ENCODE measurements around the gene GTF2A1L. TPM values are rescaled to one million over a fixed set of nuclear protein-coding genes. Genes with fewer than 3 reads are reported as not detected.

The GTF2A1L gene
- total RNA-seq, 1 experiment from 2014 or later = 0.22 TPM

- H3K4me3 ChIP-seq (replicated peaks in 1 of 2; ENCODE audit: low read depth in 1 of 2, low read length in 2 of 2) = no peak overlapping the region
- H3K36me3 ChIP-seq (ENCODE audit: control insufficient read depth in 1 of 2, insufficient read depth in 2 of 2, low read length in 2 of 2) = no peaks in the 10 kb centered on the region
- H3K27ac ChIP-seq (ENCODE audit: low read depth, low read length) = no peak overlapping the region
- H3K9ac ChIP-seq (ENCODE audit: low read length) = no peak overlapping the region
- H3K4me2 ChIP-seq (ENCODE audit: low read length) = no peak overlapping the region
- no TSS peak for BruUV-seq (replicated peaks)
- H4K20me1 ChIP-seq (ENCODE audit: insufficient read depth) = no peaks in the 10 kb centered on the region
- no peak overlapping the region for H2AFZ ChIP-seq (ENCODE audit: low read depth, low read length, poor library complexity, severe bottlenecking)
- POLR2A ChIA-PET = no interaction called here
- ATAC-seq = no peak
- no peaks in the 10 kb centered on the region for H3K9me3 ChIP-seq (ENCODE audit: control insufficient read depth in 1 of 2, insufficient read depth in 1 of 2, low read depth in 1 of 2, low read length in 2 of 2)
- CTCF ChIA-PET = interaction anchor here (0.6 kb wide), 1 partner anchor 21 kb away, joined by 5 read pairs; no protein-coding TSS in a partner anchor
- H3K79me2 ChIP-seq (ENCODE audit: insufficient read depth, low read length) = no peaks in the 10 kb centered on the region
- DNase-seq (ENCODE audit: low read depth, low spot score) = no peak
- RAD21 ChIA-PET (ENCODE audit: low non-redundant PET in 1 of 2, low total read pairs in 2 of 2, uncharacterized antibody in 2 of 2, unreplicated experiment in 2 of 2) = no interaction called here
- intact Hi-C loops (cut with micrococcal nuclease) = no loop called here
- H3K9me2 ChIP-seq (ENCODE audit: insufficient read depth) = no peaks in the 10 kb centered on the region
- H3K27me3 ChIP-seq (ENCODE audit: insufficient read depth, low read length) = no peaks in the 10 kb centered on the region
- no peaks in the 10 kb centered on the region for H3K4me1 ChIP-seq (ENCODE audit: control insufficient read depth in 1 of 2, insufficient read depth in 2 of 2, low read length in 2 of 2)
- no peak for TF ChIP-seq SP1 (IDR thresholded peaks at IDR 0.05; ENCODE audit: low read depth)
- no peak for TF ChIP-seq FOSL1 (IDR thresholded peaks at IDR 0.05; ENCODE audit: low read depth)
- TF ChIP-seq EGR1 (IDR thresholded peaks at IDR 0.05; ENCODE audit: low read depth) = no peak
Measured at GRCh38 chr2:48583961-48584360, 33.7 kb upstream of the GTF2A1L start.

GRCh38 chr2:48584551-48584950 is 33.1 kb upstream of the GTF2A1L start:
- intact Hi-C loops (cut with micrococcal nuclease) = no loop called here
- RAD21 ChIA-PET (ENCODE audit: low non-redundant PET in 1 of 2, low total read pairs in 2 of 2, uncharacterized antibody in 2 of 2, unreplicated experiment in 2 of 2) = no interaction called here
- TF ChIP-seq CBX3 (IDR thresholded peaks at IDR 0.05; ENCODE audit: low read depth) = no peak
- TF ChIP-seq YY1 (IDR thresholded peaks at IDR 0.05; ENCODE audit: extremely low read depth, insufficient replicate concordance, low read depth, low read length) = no peak
- TF ChIP-seq POLR2AphosphoS5 (IDR thresholded peaks at IDR 0.05; ENCODE audit: low read depth, low read length) = no peak
- TF ChIP-seq REST (IDR thresholded peaks at IDR 0.05; ENCODE audit: low read depth) = no peak
- no peak for TF ChIP-seq EZH2 (IDR thresholded peaks at IDR 0.05)
- no peak for TF ChIP-seq ZFX (IDR thresholded peaks at IDR 0.05)
- TF ChIP-seq RAD21 (IDR thresholded peaks at IDR 0.05; ENCODE audit: low read depth) = no peak
- TF ChIP-seq ATF3 (IDR thresholded peaks at IDR 0.05) = no peak
- no peak for TF ChIP-seq TCF7L2 (IDR thresholded peaks at IDR 0.05; ENCODE audit: borderline replicate concordance, extremely low read depth, insufficient read depth, insufficient read length)
- TF ChIP-seq, protein P1, sequence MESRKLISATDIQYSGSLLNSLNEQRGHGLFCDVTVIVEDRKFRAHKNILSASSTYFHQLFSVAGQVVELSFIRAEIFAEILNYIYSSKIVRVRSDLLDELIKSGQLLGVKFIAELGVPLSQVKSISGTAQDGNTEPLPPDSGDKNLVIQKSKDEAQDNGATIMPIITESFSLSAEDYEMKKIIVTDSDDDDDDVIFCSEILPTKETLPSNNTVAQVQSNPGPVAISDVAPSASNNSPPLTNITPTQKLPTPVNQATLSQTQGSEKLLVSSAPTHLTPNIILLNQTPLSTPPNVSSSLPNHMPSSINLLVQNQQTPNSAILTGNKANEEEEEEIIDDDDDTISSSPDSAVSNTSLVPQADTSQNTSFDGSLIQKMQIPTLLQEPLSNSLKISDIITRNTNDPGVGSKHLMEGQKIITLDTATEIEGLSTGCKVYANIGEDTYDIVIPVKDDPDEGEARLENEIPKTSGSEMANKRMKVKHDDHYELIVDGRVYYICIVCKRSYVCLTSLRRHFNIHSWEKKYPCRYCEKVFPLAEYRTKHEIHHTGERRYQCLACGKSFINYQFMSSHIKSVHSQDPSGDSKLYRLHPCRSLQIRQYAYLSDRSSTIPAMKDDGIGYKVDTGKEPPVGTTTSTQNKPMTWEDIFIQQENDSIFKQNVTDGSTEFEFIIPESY (IDR thresholded peaks at IDR 0.05; ENCODE audit: extremely low read depth, insufficient replicate concordance, low read length) = no peak
- TF ChIP-seq MAX (IDR thresholded peaks at IDR 0.05) = no peak
- no peak for TF ChIP-seq JUND (IDR thresholded peaks at IDR 0.05)

More at GRCh38 chr2:48584551-48584950, 33.1 kb upstream of the GTF2A1L start:
- DNase-seq (ENCODE audit: low read depth, low spot score) (no peak), ATAC-seq (no peak)
- POLR2A ChIA-PET = no interaction called here
- no TSS peak for BruUV-seq (replicated peaks)
- Histone ChIP-seq H3K9me2 (ENCODE audit: insufficient read depth) (no peaks in the 10 kb centered on the region), H3K36me3 (ENCODE audit: control insufficient read depth in 1 of 2, insufficient read depth in 2 of 2, low read length in 2 of 2) (no peaks in the 10 kb centered on the region), H2AFZ (ENCODE audit: low read depth, low read length, poor library complexity, severe bottlenecking) (no peak overlapping the region), H3K27me3 (ENCODE audit: insufficient read depth, low read length) (no peaks in the 10 kb centered on the region), H3K9me3 (ENCODE audit: control insufficient read depth in 1 of 2, insufficient read depth in 1 of 2, low read depth in 1 of 2, low read length in 2 of 2) (no peaks in the 10 kb centered on the region), H3K79me2 (ENCODE audit: insufficient read depth, low read length) (no peaks in the 10 kb centered on the region), H3K27ac (ENCODE audit: low read depth, low read length) (no peak overlapping the region), H3K4me2 (ENCODE audit: low read length) (no peak overlapping the region), H3K9ac (ENCODE audit: low read length) (no peak overlapping the region), H3K4me3 (replicated peaks in 1 of 2; ENCODE audit: low read depth in 1 of 2, low read length in 2 of 2) (no peak overlapping the region), H3K4me1 (ENCODE audit: control insufficient read depth in 1 of 2, insufficient read depth in 2 of 2, low read length in 2 of 2) (no peaks in the 10 kb centered on the region), H4K20me1 (ENCODE audit: insufficient read depth) (no peaks in the 10 kb centered on the region)
- CTCF ChIA-PET = interaction anchor here (0.6 kb wide), 1 partner anchor 20 kb away, joined by 5 read pairs; no protein-coding TSS in a partner anchor
